Body of pancreas (tissue), 4 donors: ENCODE measurements around the gene DLEC1.
A peak's percentile ranks its signal among the peaks of the same experiment; 100 is the strongest.

ENCODE experiments used
- CTCF ChIP-seq, 7 experiments: fragments of 450-650 bp in 4 of 7; fragments of 200-600 bp in 3 of 7; sonication (generic) in 3 of 7; IDR thresholded peaks; one replicate each; pipeline ENCODE4 v1.5.1; 2016 to 2019; ENCODE audit warnings: antibody characterized with exemption in 7 of 7
- POLR2A ChIP-seq, 3 donors: fragments of 450-650 bp; IDR thresholded peaks; one replicate each; pipeline ENCODE4 v1.6.1; 2016; ENCODE audit warnings: antibody characterized with exemption in 3 of 3, mild to moderate bottlenecking in 2 of 3

GRCh38 chr3:38003371-38003816, 35.6 kb upstream of the DLEC1 start:
- TF ChIP-seq CTCF (IDR thresholded peaks at IDR 0.05) (peak; percentile 74 to 91 (median 83)), POLR2A (IDR thresholded peaks at IDR 0.05) (no peak)
